Measurements from ENCODE around the gene LSAMP. TPM values are rescaled to one million over a fixed set of nuclear protein-coding genes. Genes with fewer than 3 reads are reported as not detected.

Gene LSAMP
- total RNA-seq, 1 donor from 2014 or later = 3.7 TPM

DNA sequence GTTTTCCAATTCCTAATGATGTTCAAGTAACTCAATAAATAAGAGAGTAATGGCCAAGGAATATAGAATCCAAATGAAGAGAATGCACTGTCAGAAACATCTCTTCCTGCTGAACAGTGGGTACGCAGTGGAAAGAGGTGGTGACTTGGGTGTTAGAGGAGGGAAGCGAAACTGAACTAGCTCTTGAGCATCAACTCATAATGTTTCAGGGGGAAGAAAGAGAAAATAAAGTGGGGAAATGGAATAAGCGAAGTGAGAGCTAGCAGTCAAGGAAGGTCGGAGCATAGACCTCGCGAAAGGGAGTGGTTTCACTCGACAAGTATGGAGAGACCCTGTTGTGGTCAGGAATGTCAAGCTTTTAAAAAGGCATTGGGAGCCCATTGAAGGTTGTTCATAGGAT, 512.5 kb downstream of the LSAMP start:
- no peaks in the 10 kb centered on the region for H3K36me3 ChIP-seq (ENCODE audit: control insufficient read depth in 3 of 3, insufficient read depth in 3 of 3, low read length in 3 of 3)
- no peaks in the 10 kb centered on the region for H3K4me1 ChIP-seq (ENCODE audit: control insufficient read depth in 3 of 3, insufficient read depth in 3 of 3, low read length in 3 of 3)
- H3K27me3 ChIP-seq (ENCODE audit: control insufficient read depth in 3 of 3, insufficient read depth in 3 of 3, low read length in 3 of 3) = no peaks in the 10 kb centered on the region
- no peak overlapping the region for H3K4me3 ChIP-seq (ENCODE audit: low read length in 3 of 3)
- no peak overlapping the region for H3K27ac ChIP-seq (ENCODE audit: low read depth, low read length)
- no peak overlapping the region for H3K9ac ChIP-seq (ENCODE audit: low read depth in 1 of 3, low read length in 3 of 3)
- H3K9me3 ChIP-seq (ENCODE audit: control insufficient read depth in 3 of 3, low read length in 3 of 3) = no peaks in the 10 kb centered on the region

DNA sequence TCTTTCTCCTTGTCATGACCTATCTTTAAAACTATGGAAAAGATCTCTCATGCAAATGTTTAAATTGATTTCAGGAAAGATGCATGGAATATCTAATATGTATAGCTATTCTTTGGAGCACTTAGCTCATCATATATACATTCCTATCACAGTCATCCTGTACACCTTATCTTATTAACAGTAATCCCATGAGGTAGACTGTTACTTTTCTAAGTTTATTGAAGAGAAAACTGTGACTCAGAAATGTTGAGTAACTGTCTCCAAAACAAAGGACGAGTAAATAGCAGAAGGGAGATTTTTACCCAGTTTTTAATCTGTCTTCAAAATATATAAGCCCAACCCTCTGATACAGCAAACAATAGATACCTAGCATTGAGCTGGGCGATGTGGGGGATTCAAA, 513.7 kb downstream of the LSAMP start:
- Histone ChIP-seq H3K4me3 (ENCODE audit: low read length in 3 of 3) (no peak overlapping the region), H3K27me3 (ENCODE audit: control insufficient read depth in 3 of 3, insufficient read depth in 3 of 3, low read length in 3 of 3) (no peaks in the 10 kb centered on the region), H3K27ac (ENCODE audit: low read depth, low read length) (no peak overlapping the region), H3K4me1 (ENCODE audit: control insufficient read depth in 3 of 3, insufficient read depth in 3 of 3, low read length in 3 of 3) (no peaks in the 10 kb centered on the region), H3K9me3 (ENCODE audit: control insufficient read depth in 3 of 3, low read length in 3 of 3) (no peaks in the 10 kb centered on the region), H3K36me3 (ENCODE audit: control insufficient read depth in 3 of 3, insufficient read depth in 3 of 3, low read length in 3 of 3) (no peaks in the 10 kb centered on the region), H3K9ac (ENCODE audit: low read depth in 1 of 3, low read length in 3 of 3) (no peak overlapping the region)

DNA sequence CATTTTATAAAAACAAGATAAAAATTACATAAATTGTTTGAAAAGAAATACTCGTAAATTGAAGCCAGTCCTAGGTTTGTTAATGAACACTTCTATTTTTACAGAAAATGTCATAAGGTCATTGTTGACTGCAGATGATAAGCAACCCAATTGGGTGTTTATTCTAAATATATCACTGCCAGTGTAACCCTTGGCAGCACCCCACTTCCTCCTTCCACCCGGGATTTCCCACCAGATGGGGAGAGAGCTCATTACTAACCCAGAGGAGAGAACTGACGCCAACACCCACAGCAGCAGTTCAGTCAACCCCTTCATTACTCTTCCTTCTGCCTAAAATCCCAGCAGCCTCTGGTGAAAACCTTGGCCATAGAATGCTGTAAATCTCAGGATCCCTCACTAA, 514.4 kb downstream of the LSAMP start:
- Histone ChIP-seq H3K4me3 (ENCODE audit: low read length in 3 of 3) (no peak overlapping the region), H3K36me3 (ENCODE audit: control insufficient read depth in 3 of 3, insufficient read depth in 3 of 3, low read length in 3 of 3) (no peaks in the 10 kb centered on the region)

DNA sequence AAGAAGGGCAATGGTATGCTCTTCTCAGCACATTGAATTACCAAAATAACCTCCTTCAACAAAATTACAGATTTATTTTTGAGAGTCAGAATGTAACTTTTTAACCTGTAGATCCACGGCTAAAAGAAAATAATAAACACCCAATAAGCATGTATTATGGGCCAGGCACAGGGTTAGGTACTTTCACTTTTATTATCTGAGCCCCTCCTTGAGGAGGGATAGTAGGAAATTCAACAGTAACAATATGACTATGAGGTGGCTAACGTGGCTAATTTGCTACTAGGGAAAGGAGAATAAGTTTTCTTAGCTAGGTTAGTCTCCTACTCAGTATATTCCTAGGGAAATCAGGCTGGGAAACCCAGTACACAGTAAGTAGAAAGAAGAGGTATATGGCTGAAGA, 515.1 kb downstream of the LSAMP start:
- Histone ChIP-seq H3K4me1 (ENCODE audit: control insufficient read depth in 3 of 3, insufficient read depth in 3 of 3, low read length in 3 of 3) (no peaks in the 10 kb centered on the region), H3K27ac (ENCODE audit: low read depth, low read length) (no peak overlapping the region), H3K36me3 (ENCODE audit: control insufficient read depth in 3 of 3, insufficient read depth in 3 of 3, low read length in 3 of 3) (no peaks in the 10 kb centered on the region), H3K9ac (ENCODE audit: low read depth in 1 of 3, low read length in 3 of 3) (no peak overlapping the region), H3K27me3 (ENCODE audit: control insufficient read depth in 3 of 3, insufficient read depth in 3 of 3, low read length in 3 of 3) (no peaks in the 10 kb centered on the region), H3K4me3 (ENCODE audit: low read length in 3 of 3) (no peak overlapping the region), H3K9me3 (ENCODE audit: control insufficient read depth in 3 of 3, low read length in 3 of 3) (no peaks in the 10 kb centered on the region)

More for the DNA sequence above, 514.4 kb downstream of the LSAMP start:
- Histone ChIP-seq H3K27ac (ENCODE audit: low read depth, low read length) (no peak overlapping the region), H3K27me3 (ENCODE audit: control insufficient read depth in 3 of 3, insufficient read depth in 3 of 3, low read length in 3 of 3) (no peaks in the 10 kb centered on the region), H3K4me1 (ENCODE audit: control insufficient read depth in 3 of 3, insufficient read depth in 3 of 3, low read length in 3 of 3) (no peaks in the 10 kb centered on the region), H3K9ac (ENCODE audit: low read depth in 1 of 3, low read length in 3 of 3) (no peak overlapping the region), H3K9me3 (ENCODE audit: control insufficient read depth in 3 of 3, low read length in 3 of 3) (no peaks in the 10 kb centered on the region)

DNA sequence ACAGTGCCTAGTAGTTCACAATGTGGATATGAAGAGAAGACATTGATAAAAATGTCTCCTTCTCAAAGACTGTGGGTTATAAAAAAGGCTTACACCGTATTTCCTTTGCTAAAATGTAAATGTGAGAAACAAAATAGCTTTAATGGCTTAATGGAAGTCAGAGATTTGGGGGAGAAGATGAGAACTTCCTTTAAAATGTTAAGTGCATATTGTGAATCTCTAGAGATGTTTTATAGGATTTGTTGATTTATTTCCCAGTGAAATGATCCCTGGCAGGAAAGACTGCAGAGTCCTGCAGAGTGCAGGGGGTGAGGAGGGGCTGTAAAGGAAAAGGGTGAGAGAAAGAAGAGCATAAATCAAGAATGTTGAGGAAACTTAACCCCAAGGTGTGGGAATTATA, 516.9 kb downstream of the LSAMP start:
- Histone ChIP-seq H3K27me3 (ENCODE audit: control insufficient read depth in 3 of 3, insufficient read depth in 3 of 3, low read length in 3 of 3) (no peaks in the 10 kb centered on the region), H3K4me1 (ENCODE audit: control insufficient read depth in 3 of 3, insufficient read depth in 3 of 3, low read length in 3 of 3) (no peaks in the 10 kb centered on the region), H3K9ac (ENCODE audit: low read depth in 1 of 3, low read length in 3 of 3) (no peak overlapping the region), H3K4me3 (ENCODE audit: low read length in 3 of 3) (no peak overlapping the region), H3K36me3 (ENCODE audit: control insufficient read depth in 3 of 3, insufficient read depth in 3 of 3, low read length in 3 of 3) (no peaks in the 10 kb centered on the region), H3K27ac (ENCODE audit: low read depth, low read length) (no peak overlapping the region), H3K9me3 (ENCODE audit: control insufficient read depth in 3 of 3, low read length in 3 of 3) (no peaks in the 10 kb centered on the region)

DNA sequence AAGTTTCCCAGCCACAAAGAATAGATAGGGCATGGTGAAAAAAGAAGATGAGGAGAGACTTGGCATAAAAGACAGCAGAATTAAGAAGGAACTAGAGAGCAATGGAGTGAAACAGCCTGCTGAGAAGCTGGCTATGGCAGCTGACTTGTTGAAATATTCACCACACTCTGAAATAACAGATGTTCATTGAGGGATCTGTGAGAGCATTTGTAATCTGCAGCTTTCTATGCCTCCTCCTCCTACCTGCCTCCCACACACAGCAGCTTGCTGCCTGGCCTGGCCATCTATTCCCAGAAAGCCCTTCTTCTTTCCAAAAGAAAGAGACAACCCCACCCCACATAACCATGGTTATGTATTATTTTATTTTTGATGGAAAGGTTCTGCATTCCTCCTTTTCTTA, 518.1 kb downstream of the LSAMP start:
- no peaks in the 10 kb centered on the region for H3K9me3 ChIP-seq (ENCODE audit: control insufficient read depth in 3 of 3, low read length in 3 of 3)
- H3K4me1 ChIP-seq (ENCODE audit: control insufficient read depth in 3 of 3, insufficient read depth in 3 of 3, low read length in 3 of 3) = no peaks in the 10 kb centered on the region
- H3K27me3 ChIP-seq (ENCODE audit: control insufficient read depth in 3 of 3, insufficient read depth in 3 of 3, low read length in 3 of 3) = no peaks in the 10 kb centered on the region
- H3K4me3 ChIP-seq (ENCODE audit: low read length in 3 of 3) = no peak overlapping the region
- H3K36me3 ChIP-seq (ENCODE audit: control insufficient read depth in 3 of 3, insufficient read depth in 3 of 3, low read length in 3 of 3) = no peaks in the 10 kb centered on the region
- no peak overlapping the region for H3K27ac ChIP-seq (ENCODE audit: low read depth, low read length)
- no peak overlapping the region for H3K9ac ChIP-seq (ENCODE audit: low read depth in 1 of 3, low read length in 3 of 3)

DNA sequence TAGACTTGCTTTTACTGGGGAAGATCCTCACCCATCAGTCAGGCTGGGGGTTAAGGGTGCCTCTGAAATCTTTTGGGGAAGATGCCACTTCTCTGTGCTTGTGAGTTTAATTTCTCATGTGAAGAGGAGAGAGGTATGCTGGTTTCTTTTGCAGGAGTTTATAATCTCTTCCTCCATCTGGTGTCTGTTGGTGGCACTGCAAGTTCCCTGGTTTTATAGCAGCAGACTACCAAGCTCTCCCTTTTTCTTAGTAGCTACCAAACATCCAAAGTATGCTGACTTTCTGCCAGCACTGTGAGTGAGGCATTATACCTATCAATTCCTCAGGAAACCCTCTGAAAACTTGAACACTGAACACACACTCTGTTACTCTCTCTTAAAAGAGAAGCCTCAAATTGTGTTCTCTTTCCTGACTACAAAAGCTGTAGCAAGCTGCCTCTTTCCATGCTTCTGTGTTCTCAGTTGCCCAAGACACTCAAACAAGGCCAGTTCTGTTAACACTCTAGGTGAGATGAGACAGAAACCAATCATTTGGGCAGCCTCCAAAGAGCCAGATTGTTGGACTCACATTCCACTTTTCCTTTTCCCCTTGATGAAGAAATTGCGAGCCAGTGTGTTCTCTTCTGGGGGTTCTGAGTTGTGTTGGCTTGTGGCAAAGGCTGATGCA, 522.5 kb downstream of the LSAMP start:
- Histone ChIP-seq H3K36me3 (ENCODE audit: control insufficient read depth in 3 of 3, insufficient read depth in 3 of 3, low read length in 3 of 3) (no peaks in the 10 kb centered on the region), H3K4me3 (ENCODE audit: low read length in 3 of 3) (no peak overlapping the region), H3K9ac (ENCODE audit: low read depth in 1 of 3, low read length in 3 of 3) (no peak overlapping the region), H3K9me3 (ENCODE audit: control insufficient read depth in 3 of 3, low read length in 3 of 3) (peaks cover 0 to 2% (median 0%) of the 10 kb centered on the region in 3 donors), H3K27ac (ENCODE audit: low read depth, low read length) (no peak overlapping the region), H3K27me3 (ENCODE audit: control insufficient read depth in 3 of 3, insufficient read depth in 3 of 3, low read length in 3 of 3) (no peaks in the 10 kb centered on the region), H3K4me1 (ENCODE audit: control insufficient read depth in 3 of 3, insufficient read depth in 3 of 3, low read length in 3 of 3) (no peaks in the 10 kb centered on the region)

DNA sequence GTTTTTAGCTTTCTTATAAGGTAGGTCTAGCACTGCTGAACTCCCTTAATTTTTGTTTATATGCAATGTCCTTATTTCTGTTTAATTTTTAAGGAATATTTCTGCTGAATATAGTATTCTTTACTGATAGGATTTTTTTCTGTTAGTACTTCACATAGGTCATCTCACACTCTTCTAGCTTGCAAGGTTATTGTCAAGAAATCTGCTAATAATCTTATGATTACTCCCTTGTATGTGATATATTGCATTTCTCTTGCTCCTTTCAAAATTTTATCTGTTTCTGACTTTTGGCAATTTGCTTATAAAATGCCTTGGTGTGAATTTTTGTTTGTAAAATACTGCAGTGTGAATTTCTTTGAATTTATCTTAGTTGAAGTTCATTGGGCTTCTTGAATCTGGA, 523.6 kb downstream of the LSAMP start:
- H3K4me1 ChIP-seq (ENCODE audit: control insufficient read depth in 3 of 3, insufficient read depth in 3 of 3, low read length in 3 of 3) = no peaks in the 10 kb centered on the region
- no peak overlapping the region for H3K9ac ChIP-seq (ENCODE audit: low read depth in 1 of 3, low read length in 3 of 3)
- H3K36me3 ChIP-seq (ENCODE audit: control insufficient read depth in 3 of 3, insufficient read depth in 3 of 3, low read length in 3 of 3) = no peaks in the 10 kb centered on the region
- H3K27ac ChIP-seq (ENCODE audit: low read depth, low read length) = no peak overlapping the region
- H3K4me3 ChIP-seq (ENCODE audit: low read length in 3 of 3) = no peak overlapping the region
- H3K9me3 ChIP-seq (ENCODE audit: control insufficient read depth in 3 of 3, low read length in 3 of 3) = peaks cover 0 to 2% (median 0%) of the 10 kb centered on the region in 3 donors
- H3K27me3 ChIP-seq (ENCODE audit: control insufficient read depth in 3 of 3, insufficient read depth in 3 of 3, low read length in 3 of 3) = no peaks in the 10 kb centered on the region

DNA sequence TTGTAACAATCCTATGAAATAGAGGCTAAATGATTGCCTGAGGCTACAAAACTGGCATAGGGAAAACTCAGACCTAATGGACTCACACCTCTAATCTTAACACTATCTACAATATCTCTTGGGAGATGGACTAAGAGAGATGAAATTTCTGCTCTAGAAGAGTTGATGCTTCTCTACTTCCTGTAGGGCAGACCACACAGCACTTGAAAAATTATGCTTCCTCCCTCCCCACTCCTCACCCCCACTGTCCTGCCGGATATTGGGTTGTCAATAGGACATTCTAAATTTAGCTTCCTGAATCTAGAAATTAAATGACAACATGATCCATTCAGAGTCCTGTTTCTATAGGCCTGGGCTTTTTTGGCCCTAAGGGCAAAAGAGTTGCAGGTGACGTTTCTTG, 526.4 kb downstream of the LSAMP start:
- Histone ChIP-seq H3K4me3 (ENCODE audit: low read length in 3 of 3) (no peak overlapping the region), H3K9me3 (ENCODE audit: control insufficient read depth in 3 of 3, low read length in 3 of 3) (peaks cover 0 to 2% (median 0%) of the 10 kb centered on the region in 3 donors), H3K4me1 (ENCODE audit: control insufficient read depth in 3 of 3, insufficient read depth in 3 of 3, low read length in 3 of 3) (no peaks in the 10 kb centered on the region), H3K27ac (ENCODE audit: low read depth, low read length) (no peak overlapping the region), H3K9ac (ENCODE audit: low read depth in 1 of 3, low read length in 3 of 3) (no peak overlapping the region), H3K27me3 (ENCODE audit: control insufficient read depth in 3 of 3, insufficient read depth in 3 of 3, low read length in 3 of 3) (no peaks in the 10 kb centered on the region), H3K36me3 (ENCODE audit: control insufficient read depth in 3 of 3, insufficient read depth in 3 of 3, low read length in 3 of 3) (no peaks in the 10 kb centered on the region)

DNA sequence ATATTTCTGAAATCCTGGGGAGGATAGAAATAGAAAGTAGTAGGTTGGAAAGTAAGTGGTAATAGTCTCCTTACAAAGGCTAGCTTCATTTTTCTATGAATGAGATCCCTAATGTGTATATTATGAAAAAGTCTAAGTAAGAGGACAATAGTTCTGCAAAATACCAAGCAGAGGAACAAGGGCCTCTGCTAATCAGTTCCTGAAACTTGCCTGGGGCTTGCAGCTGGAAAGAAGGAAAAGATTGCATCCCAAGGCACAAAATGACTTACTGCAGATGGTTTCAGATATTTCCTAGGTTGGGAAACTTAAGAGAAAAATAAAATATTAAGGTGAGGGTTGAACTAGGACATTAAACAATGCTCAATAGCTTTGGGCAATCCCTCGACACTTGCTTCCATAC, 528.4 kb downstream of the LSAMP start:
- Histone ChIP-seq H3K36me3 (ENCODE audit: control insufficient read depth in 3 of 3, insufficient read depth in 3 of 3, low read length in 3 of 3) (no peaks in the 10 kb centered on the region), H3K27me3 (ENCODE audit: control insufficient read depth in 3 of 3, insufficient read depth in 3 of 3, low read length in 3 of 3) (no peaks in the 10 kb centered on the region), H3K4me1 (ENCODE audit: control insufficient read depth in 3 of 3, insufficient read depth in 3 of 3, low read length in 3 of 3) (no peaks in the 10 kb centered on the region), H3K9ac (ENCODE audit: low read depth in 1 of 3, low read length in 3 of 3) (no peak overlapping the region), H3K4me3 (ENCODE audit: low read length in 3 of 3) (no peak overlapping the region), H3K9me3 (ENCODE audit: control insufficient read depth in 3 of 3, low read length in 3 of 3) (peaks cover 0 to 2% (median 0%) of the 10 kb centered on the region in 3 donors), H3K27ac (ENCODE audit: low read depth, low read length) (no peak overlapping the region)
